Stimulated activated CD4-positive, alpha-beta T cell treated with anti-CD3 and anti-CD28 coated beads, Interleukin-12 subunit alpha, Interleukin-12 subunit beta, amount 100 ng/mL, for 24 hours (primary cell): ENCODE data around the gene PIP4K2B.

Experiments used
- DNase-seq, 2 experiments: peaks; one replicate each; pipeline ENCODE4 v3.0.0-alpha.2; 2020; ENCODE audit warnings: low read depth in 2 of 2

PIP4K2B gene

GRCh38 chr17:38779965-38780752 is 19.2 kb downstream of the PIP4K2B start:
- DNase-seq, result no peak

GRCh38 chr17:38777641-38778250 is 21.6 kb downstream of the PIP4K2B start:
- no peak for DNase-seq

- DNase-seq, result no peak
These were observed 26.1 kb downstream of the PIP4K2B start for GRCh38 chr17:38773258-38773657.

- DNase-seq, result no peak
These were observed 30.9 kb downstream of the PIP4K2B start for GRCh38 chr17:38768417-38768816.

GRCh38 chr17:38766341-38766740 is 33.0 kb downstream of the PIP4K2B start:
- no peak for DNase-seq

- no peak for DNase-seq
These were observed 37.1 kb downstream of the PIP4K2B start for GRCh38 chr17:38762231-38762630.

- DNase-seq, result no peak
These were observed 37.7 kb downstream of the PIP4K2B start for GRCh38 chr17:38761612-38762011.

- no peak for DNase-seq
These were observed 46.3 kb downstream of the PIP4K2B start for GRCh38 chr17:38753071-38753506.

GRCh38 chr17:38752308-38753070 is 46.9 kb downstream of the PIP4K2B start, which contains the start of gene PSMB3:
TSS of gene PSMB3 (plus strand) at chr17:38752741. CDS start at chr17:38752827, 86 bp downstream.
- DNase-seq, result peak; percentile 93 to 97

- DNase-seq, result peak; percentile 77 to 82
These were observed 47.5 kb downstream of the PIP4K2B start for GRCh38 chr17:38751808-38752307.

GRCh38 chr17:38751144-38751807 is 48.1 kb downstream of the PIP4K2B start:
- no peak for DNase-seq

GRCh38 chr17:38750312-38751121 is 48.8 kb downstream of the PIP4K2B start:
- DNase-seq, result no peak

- DNase-seq, result no peak
These were observed 49.4 kb downstream of the PIP4K2B start for GRCh38 chr17:38750044-38750311.

GRCh38 chr17:38749223-38750043 is 49.9 kb downstream of the PIP4K2B start:
- no peak for DNase-seq

GRCh38 chr17:38748892-38749222 is 50.5 kb downstream of the PIP4K2B start:
- DNase-seq, result no peak

- DNase-seq, result no peak
These were observed 51.0 kb downstream of the PIP4K2B start, which contains the start of gene PCGF2 for GRCh38 chr17:38748149-38748891. TSS of gene PCGF2 (minus strand) at chr17:38748336. CDS start at chr17:38740402, 7,934 bp downstream.

- DNase-seq, result no peak
These were observed 51.8 kb downstream of the PIP4K2B start for GRCh38 chr17:38747463-38748148.

GRCh38 chr17:38746849-38747462 is 52.4 kb downstream of the PIP4K2B start:
- no peak for DNase-seq
